BLaER1 treated with 17β-estradiol and CSF1 and Interleukin-3, amounts not matched to agents 10 nM and 100 nM (cell line): ENCODE data around the gene FGF21.

Experiments used
- H3K27ac ChIP-seq, 11 experiments: shearing (Covaris generic); formaldehyde crosslinking; 2 replicates each; pipeline ENCODE4 v1.8.1; 2022
- H3K27me3 ChIP-seq, 11 experiments: shearing (Covaris generic); formaldehyde crosslinking; 2 replicates each; pipeline ENCODE4 v1.8.1; 2022
- H3K36me3 ChIP-seq, 11 experiments: shearing (Covaris generic); formaldehyde crosslinking; 2 replicates each; pipeline ENCODE4 v1.8.1; 2022
- H3K4me1 ChIP-seq, 10 experiments: shearing (Covaris generic); formaldehyde crosslinking; 2 replicates each; pipeline ENCODE4 v1.8.1; 2022
- H3K4me2 ChIP-seq, 11 experiments: shearing (Covaris generic); formaldehyde crosslinking; 2 replicates each; pipeline ENCODE4 v1.8.1; 2022
- H3K4me3 ChIP-seq, 10 experiments: shearing (Covaris generic); formaldehyde crosslinking; 2 replicates each; pipeline ENCODE4 v1.8.1; 2022
- H3K9ac ChIP-seq, 11 experiments: shearing (Covaris generic); formaldehyde crosslinking; 2 replicates each; pipeline ENCODE4 v1.8.1; 2022
- H3K9me3 ChIP-seq, 11 experiments: shearing (Covaris generic); formaldehyde crosslinking; replicated peaks in 1 of 11; 2 replicates each; pipeline ENCODE4 v1.8.1; 2022
- H4K20me1 ChIP-seq, 11 experiments: shearing (Covaris generic); formaldehyde crosslinking; 2 replicates each; pipeline ENCODE4 v1.8.1; 2022
- Cebpa-rat ChIP-seq, 11 experiments: shearing (Covaris generic); IDR thresholded peaks; 2 replicates each; pipeline ENCODE4 v1.8.1; 2022

The FGF21 gene

GRCh38 chr19:48755084-48755641 lies at the start of gene FGF21:
FGF21 (plus strand) TSS chr19:48755524; CDS start chr19:48756237, 713 bp downstream.
- no peaks in the 10 kb centered on the region for H3K9me3 ChIP-seq
- no peak for TF ChIP-seq Cebpa-rat (IDR thresholded peaks at IDR 0.05)
- no peak within 1 kb of the TSS; a peak in 1 of 22 replicates for H3K9ac ChIP-seq
- no peak within 1 kb of the TSS for H3K4me3 ChIP-seq
- H3K36me3 ChIP-seq: peaks cover 0 to 9% (median 6%) of the 10 kb centered on the region in 11 experiments; a peak in 11 of 22 replicates
- H3K4me2 ChIP-seq: peak within 1 kb of the TSS; percentile 92 to 100 (median 99)
- H4K20me1 ChIP-seq: peaks cover 0 to 7% (median 0%) of the 10 kb centered on the region in 11 experiments; a peak in 3 of 22 replicates
- H3K4me1 ChIP-seq: peaks cover 42 to 63% (median 52%) of the 10 kb centered on the region in 10 experiments
- H3K27ac ChIP-seq: no peak within 1 kb of the TSS
- H3K27me3 ChIP-seq: peaks cover 0 to 32% (median 25%) of the 10 kb centered on the region in 11 experiments; a peak in 19 of 22 replicates

GRCh38 chr19:48708471-48708870 lies 46.9 kb upstream of the FGF21 start:
- Histone ChIP-seq H3K4me3 (no peak overlapping the region), H3K36me3 (peaks cover 11 to 32% (median 24%) of the 10 kb centered on the region in 11 experiments; a peak in 18 of 22 replicates), H3K4me1 (peaks cover 10 to 14% (median 12%) of the 10 kb centered on the region in 10 experiments), H3K27me3 (no peaks in the 10 kb centered on the region), H4K20me1 (no peaks in the 10 kb centered on the region), H3K9ac (no peak overlapping the region), H3K9me3 (peaks cover 0 to 5% (median 2%) of the 10 kb centered on the region in 11 experiments; a peak in 6 of 22 replicates), H3K27ac (no peak overlapping the region), H3K4me2 (no peak overlapping the region)
- TF ChIP-seq Cebpa-rat (IDR thresholded peaks at IDR 0.05): no peak

- TF ChIP-seq Cebpa-rat (IDR thresholded peaks at IDR 0.05): no peak
- no peaks in the 10 kb centered on the region for H3K27me3 ChIP-seq
- H3K4me1 ChIP-seq: peaks cover 23 to 30% (median 27%) of the 10 kb centered on the region in 10 experiments
- peaks cover 0 to 12% (median 9%) of the 10 kb centered on the region in 11 experiments; a peak in 13 of 22 replicates for H3K36me3 ChIP-seq
- H3K9ac ChIP-seq: no peak overlapping the region
- H4K20me1 ChIP-seq: no peaks in the 10 kb centered on the region
- H3K4me2 ChIP-seq: no peak overlapping the region
- no peak overlapping the region for H3K27ac ChIP-seq
- 0 out of 22 replicates have a peak, but pooled peaks cover 0 to 3% (median 0%) of the 10 kb centered on the region in 11 experiments for H3K9me3 ChIP-seq
- no peak overlapping the region for H3K4me3 ChIP-seq
Observed at GRCh38 chr19:48711106-48711662, 44.1 kb upstream of the FGF21 start.

- peak overlapping the region; percentile 84 to 100 (median 97) for H3K4me2 ChIP-seq
- H3K36me3 ChIP-seq: no peaks in the 10 kb centered on the region; a peak in 1 of 22 replicates
- H3K27ac ChIP-seq: peak overlapping the region in 9 of 11 experiments; percentile 46 to 71 (median 60); a peak in 18 of 22 replicates
- H4K20me1 ChIP-seq: no peaks in the 10 kb centered on the region
- H3K27me3 ChIP-seq: no peaks in the 10 kb centered on the region
- H3K9ac ChIP-seq: peak overlapping the region; percentile 72 to 86 (median 79)
- peaks cover 23 to 34% (median 27%) of the 10 kb centered on the region in 10 experiments for H3K4me1 ChIP-seq
- TF ChIP-seq Cebpa-rat (IDR thresholded peaks at IDR 0.05): no peak
- 0 out of 22 replicates have a peak, but pooled peaks cover 0 to 3% (median 0%) of the 10 kb centered on the region in 11 experiments for H3K9me3 ChIP-seq
- peak overlapping the region; percentile 69 to 90 (median 84) for H3K4me3 ChIP-seq
Observed at GRCh38 chr19:48713041-48713863, 42.1 kb upstream of the FGF21 start.

GRCh38 chr19:48713864-48714755 lies 41.2 kb upstream of the FGF21 start:
- TF ChIP-seq Cebpa-rat (IDR thresholded peaks at IDR 0.05): no peak
- Histone ChIP-seq H3K27me3 (no peaks in the 10 kb centered on the region), H3K4me2 (peak overlapping the region; percentile 94 to 100 (median 97)), H3K27ac (peak overlapping the region; percentile 63 to 90 (median 83); a peak in 21 of 22 replicates), H3K4me1 (peaks cover 23 to 38% (median 30%) of the 10 kb centered on the region in 10 experiments), H3K9ac (peak overlapping the region; percentile 79 to 89 (median 83)), H3K4me3 (peak overlapping the region; percentile 69 to 90 (median 84)), H3K36me3 (no peaks in the 10 kb centered on the region; a peak in 1 of 22 replicates), H4K20me1 (no peaks in the 10 kb centered on the region), H3K9me3 (0 out of 22 replicates have a peak, but pooled peaks cover 0 to 3% (median 0%) of the 10 kb centered on the region in 11 experiments)

GRCh38 chr19:48714759-48715675 lies 40.3 kb upstream of the FGF21 start:
- Histone ChIP-seq H3K9me3 (0 out of 22 replicates have a peak, but pooled peaks cover 0 to 3% (median 0%) of the 10 kb centered on the region in 11 experiments), H3K4me2 (peak overlapping the region; percentile 87 to 98 (median 94)), H3K4me1 (peaks cover 26 to 47% (median 39%) of the 10 kb centered on the region in 10 experiments), H3K4me3 (peak overlapping the region; percentile 61 to 88 (median 74)), H3K27ac (peak overlapping the region; percentile 63 to 90 (median 83); a peak in 21 of 22 replicates), H3K9ac (peak overlapping the region; percentile 79 to 89 (median 83)), H3K36me3 (no peaks in the 10 kb centered on the region; a peak in 1 of 22 replicates), H4K20me1 (no peaks in the 10 kb centered on the region), H3K27me3 (no peaks in the 10 kb centered on the region)
- no peak for TF ChIP-seq Cebpa-rat (IDR thresholded peaks at IDR 0.05)

- Histone ChIP-seq H3K36me3 (no peaks in the 10 kb centered on the region; a peak in 1 of 22 replicates), H3K4me3 (peak overlapping the region in 3 of 10 experiments; percentile 19 to 72 (median 68); a peak in 4 of 20 replicates), H3K9me3 (0 out of 22 replicates have a peak, but pooled peaks cover 0 to 3% (median 0%) of the 10 kb centered on the region in 11 experiments), H3K4me2 (peak overlapping the region; percentile 87 to 98 (median 94); a peak in 21 of 22 replicates), H3K4me1 (peaks cover 30 to 52% (median 43%) of the 10 kb centered on the region in 10 experiments), H3K27ac (peak overlapping the region in 7 of 11 experiments; percentile 11 to 90 (median 85); a peak in 7 of 22 replicates), H3K9ac (peak overlapping the region in 8 of 11 experiments; percentile 80 to 89 (median 84); a peak in 12 of 22 replicates), H4K20me1 (no peaks in the 10 kb centered on the region), H3K27me3 (no peaks in the 10 kb centered on the region)
- no peak for TF ChIP-seq Cebpa-rat (IDR thresholded peaks at IDR 0.05)
Observed at GRCh38 chr19:48715681-48716171, 39.6 kb upstream of the FGF21 start.
